IMR-90 (cell line): Measurements from ENCODE around the gene NR6A1. TPM values are rescaled to one million over a fixed set of nuclear protein-coding genes. Genes with fewer than 3 reads are reported as not detected.

Experiments
- ATAC-seq: fragments of 200-7000 bp; cut with Tn5 transposase; 2 replicates; pipeline ENCODE4 v1.9.1; 2020; ENCODE audit warnings: low read depth, mild to moderate bottlenecking, moderate library complexity
- BruUV-seq: library from RNA; stranded (reverse); fragments of 400-500 nt; replicated peaks from 2 replicates; lab custom pipeline; 2021; lab: Mats Ljungman, UMichigan
- CTCF ChIA-PET: fragments of 300-600 bp; formaldehyde crosslinking; extraction: SDS; loops from one replicate; lab custom pipeline; 2021; ENCODE audit warnings: antibody characterized with exemption; lab: Yijun Ruan, JAX
- POLR2A ChIA-PET: fragments of 300-600 bp; sonication (Branson Sonifier 250); formaldehyde crosslinking; loops from one replicate; lab custom pipeline; 2022; ENCODE audit warnings: antibody characterized with exemption; ENCODE audit not compliant: unreplicated experiment; lab: Charles Lee
- DNase-seq: peaks from one replicate; pipeline ENCODE4 v3.0.0; 2013
- H2AFZ ChIP-seq: replicated peaks from 2 replicates; pipeline ENCODE3; 2013; ENCODE audit warnings: low read length, mild to moderate bottlenecking; ENCODE audit not compliant: poor library complexity
- H2AK5ac ChIP-seq: 2 replicates; pipeline ENCODE4 v1.6.1; 2013; ENCODE audit warnings: low read depth, low read length, inconsistent platforms
- H2AK9ac ChIP-seq: replicated peaks from 2 replicates; pipeline ENCODE3; 2013; ENCODE audit warnings: mild to moderate bottlenecking, low read depth, low read length, moderate library complexity; ENCODE audit not compliant: poor library complexity
- H2BK120ac ChIP-seq: 2 replicates; pipeline ENCODE4 v1.6.1; 2013; ENCODE audit warnings: low read depth, low read length, inconsistent platforms
- H2BK15ac ChIP-seq: 3 replicates; pipeline ENCODE4 v1.6.1; 2013; ENCODE audit warnings: low read depth, low read length, inconsistent platforms
- H2BK20ac ChIP-seq: 2 replicates; pipeline ENCODE4 v1.6.1; 2013; ENCODE audit warnings: low read depth, mild to moderate bottlenecking, inconsistent platforms, low read length, moderate library complexity
- H2BK5ac ChIP-seq: 2 replicates; pipeline ENCODE4 v1.6.1; 2013; ENCODE audit warnings: mild to moderate bottlenecking, low read depth, low read length, inconsistent platforms; ENCODE audit not compliant: poor library complexity, severe bottlenecking
- H3K14ac ChIP-seq: replicated peaks from 2 replicates; pipeline ENCODE4 v1.6.1; 2013; ENCODE audit warnings: low read depth, low read length, inconsistent platforms
- H3K18ac ChIP-seq: 2 replicates; pipeline ENCODE4 v1.6.1; 2013; ENCODE audit warnings: low read depth, low read length, control low read depth
- H3K23ac ChIP-seq: 2 replicates; pipeline ENCODE4 v1.6.1; 2013; ENCODE audit warnings: low read depth, low read length, inconsistent platforms
- H3K27ac ChIP-seq: 2 replicates; pipeline ENCODE4 v1.5.1; 2013; ENCODE audit warnings: mild to moderate bottlenecking, control low read depth, low read length; ENCODE audit not compliant: insufficient read depth
- H3K27me3 ChIP-seq: 2 replicates; pipeline ENCODE4 v1.6.1; 2013; ENCODE audit warnings: low read length; ENCODE audit not compliant: control insufficient read depth, insufficient read depth
- H3K36me3 ChIP-seq: 2 replicates; pipeline ENCODE4 v1.6.1; 2013; ENCODE audit warnings: low read length, mixed read lengths; ENCODE audit not compliant: control insufficient read depth, insufficient read depth
- H3K4ac ChIP-seq: 2 replicates; pipeline ENCODE4 v1.6.1; 2013; ENCODE audit warnings: low read depth, low read length, inconsistent platforms
- H3K4me1 ChIP-seq: 2 replicates; pipeline ENCODE4 v1.6.1; 2013; ENCODE audit warnings: low read length, mixed read lengths; ENCODE audit not compliant: control insufficient read depth, insufficient read depth
- H3K4me2 ChIP-seq: 2 replicates; pipeline ENCODE4 v1.6.1; 2013; ENCODE audit warnings: low read depth, mild to moderate bottlenecking, control low read depth, low read length, moderate library complexity
- H3K4me3 ChIP-seq: 2 replicates; pipeline ENCODE4 v1.5.1; 2013; ENCODE audit warnings: low read depth, mild to moderate bottlenecking, control low read depth, low read length, moderate library complexity; ENCODE audit not compliant: insufficient read depth
- H3K56ac ChIP-seq: 2 replicates; pipeline ENCODE4 v1.6.1; 2013; ENCODE audit warnings: low read length, inconsistent platforms; ENCODE audit not compliant: insufficient read depth; ENCODE audit errors: extremely low read depth
- H3K79me1 ChIP-seq, 2 experiments: 2 replicates each; pipeline ENCODE4 v1.6.1; 2013; ENCODE audit warnings: low read length in 2 of 2, inconsistent platforms in 1 of 2, low read depth in 1 of 2
- H3K9ac ChIP-seq: 2 replicates; pipeline ENCODE4 v1.6.1; 2013; ENCODE audit warnings: low read depth, low read length, control low read depth
- H3K9me1 ChIP-seq: 2 replicates; pipeline ENCODE4 v1.6.1; 2013; ENCODE audit warnings: low read length, inconsistent platforms; ENCODE audit not compliant: insufficient read depth
- H3K9me3 ChIP-seq: 2 replicates; pipeline ENCODE4 v1.6.1; 2013; ENCODE audit warnings: low read length; ENCODE audit not compliant: control insufficient read depth, insufficient read depth
- H4K20me1 ChIP-seq: 2 replicates; pipeline ENCODE4 v1.6.1; 2013; ENCODE audit warnings: low read length, inconsistent platforms; ENCODE audit not compliant: insufficient read depth
- H4K5ac ChIP-seq: 2 replicates; pipeline ENCODE4 v1.6.1; 2013; ENCODE audit warnings: mild to moderate bottlenecking, low read depth, low read length, control low read depth
- H4K8ac ChIP-seq, 2 experiments: 2 replicates each; pipeline ENCODE4 v1.6.1; 2013; ENCODE audit warnings: low read depth in 2 of 2, low read length in 2 of 2, control low read depth in 1 of 2, inconsistent platforms in 1 of 2
- H4K91ac ChIP-seq: 2 replicates; pipeline ENCODE4 v1.6.1; 2013; ENCODE audit warnings: low read depth, low read length, inconsistent platforms; ENCODE audit not compliant: insufficient read depth
- MAZ ChIP-seq: IDR thresholded peaks from 2 replicates; pipeline ENCODE4 v1.6.1; 2012; ENCODE audit warnings: low read depth, mild to moderate bottlenecking, low read length, improper control_type of control experiment, moderate library complexity, borderline replicate concordance
- RCOR1 ChIP-seq: IDR thresholded peaks from 2 replicates; pipeline ENCODE4 v1.6.1; 2012; ENCODE audit warnings: mild to moderate bottlenecking, low read length, improper control_type of control experiment; ENCODE audit not compliant: insufficient replicate concordance
- WGBS, 2 experiments: methylation state at CpG; one replicate each; pipeline versions ENCODE4 v1.1.5 to v1.1.7; 2013; ENCODE audit warnings: missing lambda C conversion rate in 2 of 2; ENCODE audit not compliant: insufficient read length in 1 of 2; ENCODE audit errors: extremely low coverage in 2 of 2; 5-methylcytosine and 5-hydroxymethylcytosine counted together
- dilution Hi-C: fragments of 300-500 bp; cut with HindIII; formaldehyde crosslinking; loops from one replicate; pipeline ENCODE4 v1.14.3; 2018; ENCODE audit warnings: low sequenced_read_pairs; ENCODE audit not compliant: unreplicated experiment
- in situ Hi-C: fragments of 300-500 bp; cut with MboI; formaldehyde crosslinking; loops from 3 replicates; pipeline ENCODE4 v1.14.3; 2019; ENCODE audit warnings: low sequenced_read_pairs, inconsistent platforms, mixed read lengths
- intact Hi-C: fragments of 100-400 bp; cut with micrococcal nuclease; formaldehyde crosslinking; loops from 2 replicates; pipeline ENCODE4 v1.10.0; 2022
- polyA plus RNA-seq, 3 experiments: library from polyadenylated mRNA; depleted of rRNA; stranded (reverse); fragments of >200 nt; gene quantifications; 2 replicates each; pipeline ENCODE4 v1.2.3, GENCODE V29; 2012; ENCODE audit warnings: low replicate concordance in 1 of 3
- total RNA-seq: library from RNA; depleted of rRNA; stranded (reverse); fragments of >200 nt; gene quantifications from 2 replicates; pipeline ENCODE4 v1.2.3, GENCODE V29; 2012

The NR6A1 gene
- total and polyA plus RNA-seq, 2 of the 4 experiments (the other 2 are of a cell fraction): 0.14 to 0.36 TPM

DNA sequence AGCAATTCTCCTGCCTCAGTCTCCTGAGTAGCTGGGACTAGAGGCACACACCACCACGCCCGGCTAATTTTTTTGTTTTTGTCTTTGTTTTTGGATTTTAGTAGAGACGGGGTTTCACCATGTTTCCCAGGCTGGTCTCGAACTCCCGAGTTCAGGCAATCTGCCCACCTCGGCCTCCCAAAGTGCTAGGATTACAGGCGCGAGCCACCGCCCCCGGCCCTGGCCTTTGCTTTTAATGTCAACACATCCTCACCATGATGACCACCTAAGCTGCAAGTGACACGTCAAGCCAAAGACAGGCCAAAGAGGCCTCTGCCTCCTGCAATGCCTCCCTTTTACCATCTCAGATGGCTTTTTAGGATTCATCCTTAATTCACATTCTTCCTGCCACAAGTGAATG is 142.4 kb downstream of the NR6A1 start:
- ChIA-PET POLR2A (no interaction called here), CTCF (interaction anchor here (0.7 kb wide), 1 partner anchor 168 kb away, joined by 3 read pairs; no protein-coding TSS in a partner anchor)
- DNase-seq (no peak), ATAC-seq (no peak)
- Histone ChIP-seq H2BK5ac (no peak overlapping the region), H4K8ac (no peak overlapping the region), H4K91ac (no peak overlapping the region), H2BK120ac (no peak overlapping the region), H2AK9ac (no peak overlapping the region), H2AFZ (no peak overlapping the region), H3K9ac (no peak overlapping the region), H3K14ac (no peak overlapping the region), H4K5ac (no peak overlapping the region), H3K36me3 (no peaks in the 10 kb centered on the region), H3K23ac (no peak overlapping the region), H3K9me3 (no peaks in the 10 kb centered on the region), H3K18ac (no peak overlapping the region), H3K4me1 (peaks cover 5% of the 10 kb centered on the region; the same call in 1 of the 2 replicates), H2BK15ac (no peak overlapping the region), H3K4me3 (no peak overlapping the region), H3K27ac (no peak overlapping the region), H3K27me3 (no peaks in the 10 kb centered on the region), H3K56ac (no peak overlapping the region), H4K20me1 (no peaks in the 10 kb centered on the region), H3K4me2 (no peak overlapping the region), H3K79me1 (no peaks in the 10 kb centered on the region), H3K9me1 (no peaks in the 10 kb centered on the region; the same call in 1 of the 2 replicates), H2AK5ac (no peak overlapping the region), H2BK20ac (no peak overlapping the region), H3K4ac (no peak overlapping the region)
- intact Hi-C loops (no loop called here), in situ Hi-C loops (no loop called here), dilution Hi-C loops (no loop called here)
- WGBS, 2 experiments: 100% methylated on average over 5 of the region's 11 CpGs; no CpG with 5 or more reads in 1 of the 2 experiments
- TF ChIP-seq MAZ (no peak), RCOR1 (no peak)
- no TSS peak for BruUV-seq
